CD8-positive, alpha-beta memory T cell (primary cell): ENCODE data around the gene CTNNA2. TPM values are rescaled to one million over a fixed set of nuclear protein-coding genes. Genes with fewer than 3 reads are reported as not detected.

ENCODE experiments used
- CTCF ChIA-PET: fragments of 350-600 bp; sonication (Branson Sonifier 250); formaldehyde crosslinking; loops from one replicate; lab custom pipeline; 2021; ENCODE audit warnings: antibody characterized with exemption; lab: Charles Lee
- POLR2A ChIA-PET: fragments of 350-600 bp; sonication (Branson Sonifier 250); formaldehyde crosslinking; loops from one replicate; lab custom pipeline; 2021; ENCODE audit warnings: antibody characterized with exemption; lab: Charles Lee
- DNase-seq, 5 donors: peaks; one replicate each; pipeline versions ENCODE4 v3.0.0 to v3.0.0-alpha.2; 2020 to 2022; ENCODE audit warnings: mixed read lengths in 1 of 5
- H3K27ac ChIP-seq: one replicate; pipeline ENCODE4 v1.7.0; 2013; ENCODE audit warnings: low read depth, mild to moderate bottlenecking, low read length, moderate library complexity
- H3K27me3 ChIP-seq: 2 replicates; pipeline ENCODE4 v1.7.0; 2013; ENCODE audit warnings: low read length, mild to moderate bottlenecking; ENCODE audit not compliant: insufficient read depth, poor library complexity, severe bottlenecking
- H3K36me3 ChIP-seq: 2 replicates; pipeline ENCODE4 v1.7.0; 2013; ENCODE audit warnings: mild to moderate bottlenecking, low read length, moderate library complexity; ENCODE audit not compliant: insufficient read depth
- H3K4me1 ChIP-seq: 2 replicates; pipeline ENCODE4 v1.7.0; 2013; ENCODE audit warnings: mild to moderate bottlenecking, low read length, moderate library complexity; ENCODE audit not compliant: insufficient read depth
- H3K4me3 ChIP-seq: 2 replicates; pipeline ENCODE4 v1.7.0; 2013; ENCODE audit warnings: mild to moderate bottlenecking, low read length
- H3K9me3 ChIP-seq: 2 replicates; pipeline ENCODE4 v1.7.0; 2013; ENCODE audit warnings: mild to moderate bottlenecking, low read length
- H3K27ac Mint-ChIP-seq, 8 donors: one replicate each; pipeline ENCODE4 v1.8.0; 2020 to 2021; ENCODE audit warnings: mixed read lengths in 8 of 8, mild to moderate bottlenecking in 6 of 8, inconsistent platforms in 3 of 8, moderate library complexity in 3 of 8
- H3K27me3 Mint-ChIP-seq, 2 donors: one replicate each; pipeline ENCODE4 v1.8.0; 2020 to 2021; ENCODE audit warnings: mixed read lengths in 2 of 2, mild to moderate bottlenecking in 1 of 2, moderate library complexity in 1 of 2
- H3K36me3 Mint-ChIP-seq, 3 donors: one replicate each; pipeline ENCODE4 v1.8.0; 2020 to 2021; ENCODE audit warnings: mixed read lengths in 3 of 3, inconsistent platforms in 1 of 3, mild to moderate bottlenecking in 1 of 3
- H3K4me1 Mint-ChIP-seq, 3 donors: one replicate each; pipeline ENCODE4 v1.8.0; 2020 to 2021; ENCODE audit warnings: mixed read lengths in 3 of 3, inconsistent platforms in 1 of 3, mild to moderate bottlenecking in 1 of 3
- H3K4me3 Mint-ChIP-seq, 7 donors: one replicate each; pipeline ENCODE4 v1.8.0; 2020 to 2021; ENCODE audit warnings: mixed read lengths in 7 of 7, mild to moderate bottlenecking in 6 of 7, moderate library complexity in 4 of 7, inconsistent platforms in 2 of 7
- H3K9me3 Mint-ChIP-seq, 5 donors: one replicate each; pipeline ENCODE4 v1.8.0; 2020 to 2022; ENCODE audit warnings: mixed read lengths in 5 of 5, mild to moderate bottlenecking in 3 of 5, moderate library complexity in 2 of 5, inconsistent platforms in 1 of 5
- polyA plus RNA-seq: library from polyadenylated mRNA; unstranded; fragments of 300-500 nt; fragmentation: Illumina TruSeq; gene quantifications from one replicate; pipeline ENCODE4 v1.2.3, GENCODE V29; 2021
- total RNA-seq, 2 experiments: library from RNA; stranded (reverse); gene quantifications; one replicate each; pipeline ENCODE4 v1.2.3, GENCODE V29; 2021

CTNNA2 gene
- total and polyA plus RNA-seq, 3 experiments from 2014 or later, result not detected

DNA sequence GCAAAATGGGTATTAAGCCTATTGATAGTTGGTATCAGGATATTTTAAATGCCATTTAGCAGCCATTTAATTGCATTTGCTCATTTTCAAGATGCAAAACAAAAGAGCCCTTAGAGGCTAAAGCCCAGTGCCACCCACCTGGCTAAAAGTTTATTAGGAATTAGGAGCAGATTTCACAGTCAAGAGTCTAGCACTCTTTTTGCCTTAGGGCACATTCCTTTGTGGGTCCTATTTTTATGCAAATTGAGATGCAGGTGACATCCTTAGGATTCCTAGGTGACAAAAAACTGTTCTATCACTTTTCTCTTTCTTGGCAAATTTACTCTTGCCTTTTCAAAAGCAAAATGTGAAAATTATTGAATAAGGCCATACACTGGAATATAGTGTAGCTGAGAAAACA, 42.0 kb downstream of the CTNNA2 start:
- Histone ChIP-seq H3K4me3 (no peak overlapping the region), H3K27ac (no peak overlapping the region), H3K9me3 (no peaks in the 10 kb centered on the region), H3K36me3 (no peaks in the 10 kb centered on the region), H3K4me1 (no peaks in the 10 kb centered on the region), H3K27me3 (no peaks in the 10 kb centered on the region)
- Mint-ChIP-seq H3K4me1 (no peaks in the 10 kb centered on the region), H3K36me3 (no peaks in the 10 kb centered on the region), H3K27me3 (no peaks in the 10 kb centered on the region), H3K27ac (no peak overlapping the region), H3K9me3 (peaks cover 17 to 38% (median 25%) of the 10 kb centered on the region in 5 donors), H3K4me3 (no peak overlapping the region)
- ChIA-PET CTCF (no interaction called here), POLR2A (no interaction called here)
- DNase-seq, result no peak

- H3K27me3 ChIP-seq, result no peaks in the 10 kb centered on the region
- CTCF ChIA-PET, result no interaction called here
- no peak overlapping the region for H3K27ac Mint-ChIP-seq
- H3K27ac ChIP-seq, result no peak overlapping the region
- no peaks in the 10 kb centered on the region for H3K4me1 ChIP-seq
- no peak overlapping the region for H3K4me3 ChIP-seq
- POLR2A ChIA-PET, result no interaction called here
- no peaks in the 10 kb centered on the region for H3K36me3 ChIP-seq
- H3K36me3 Mint-ChIP-seq, result no peaks in the 10 kb centered on the region
- no peaks in the 10 kb centered on the region for H3K9me3 ChIP-seq
- no peaks in the 10 kb centered on the region for H3K4me1 Mint-ChIP-seq
- no peaks in the 10 kb centered on the region for H3K27me3 Mint-ChIP-seq
- DNase-seq, result no peak
- no peak overlapping the region for H3K4me3 Mint-ChIP-seq
- peaks cover 4 to 39% (median 16%) of the 10 kb centered on the region in 5 donors for H3K9me3 Mint-ChIP-seq
Observed at GRCh38 chr2:79564065-79564464, 51.2 kb downstream of the CTNNA2 start.

GRCh38 chr2:79569048-79569447, 56.2 kb downstream of the CTNNA2 start:
- no peaks in the 10 kb centered on the region for H3K27me3 ChIP-seq
- no peak overlapping the region for H3K4me3 Mint-ChIP-seq
- H3K27ac ChIP-seq, result no peak overlapping the region
- no peaks in the 10 kb centered on the region for H3K9me3 ChIP-seq
- no peak overlapping the region for H3K4me3 ChIP-seq
- H3K36me3 Mint-ChIP-seq, result no peaks in the 10 kb centered on the region
- peaks cover 2 to 42% (median 23%) of the 10 kb centered on the region in 5 donors for H3K9me3 Mint-ChIP-seq
- CTCF ChIA-PET, result no interaction called here
- H3K27ac Mint-ChIP-seq, result no peak overlapping the region
- no peaks in the 10 kb centered on the region for H3K27me3 Mint-ChIP-seq
- no peaks in the 10 kb centered on the region for H3K36me3 ChIP-seq
- no peaks in the 10 kb centered on the region for H3K4me1 Mint-ChIP-seq
- POLR2A ChIA-PET, result no interaction called here
- H3K4me1 ChIP-seq, result no peaks in the 10 kb centered on the region
- no peak for DNase-seq

GRCh38 chr2:79573895-79574674, 61.2 kb downstream of the CTNNA2 start:
- CTCF ChIA-PET, result no interaction called here
- H3K27ac ChIP-seq, result no peak overlapping the region
- no peak overlapping the region for H3K27ac Mint-ChIP-seq
- no peaks in the 10 kb centered on the region for H3K27me3 ChIP-seq
- POLR2A ChIA-PET, result no interaction called here
- H3K4me1 ChIP-seq, result no peaks in the 10 kb centered on the region
- H3K9me3 ChIP-seq, result no peaks in the 10 kb centered on the region
- H3K36me3 ChIP-seq, result no peaks in the 10 kb centered on the region
- peaks cover 2 to 40% (median 17%) of the 10 kb centered on the region in 5 donors for H3K9me3 Mint-ChIP-seq
- no peak for DNase-seq
- H3K36me3 Mint-ChIP-seq, result no peaks in the 10 kb centered on the region
- no peak overlapping the region for H3K4me3 Mint-ChIP-seq
- H3K4me3 ChIP-seq, result no peak overlapping the region
- H3K27me3 Mint-ChIP-seq, result no peaks in the 10 kb centered on the region
- no peaks in the 10 kb centered on the region for H3K4me1 Mint-ChIP-seq

GRCh38 chr2:79576451-79576850, 63.6 kb downstream of the CTNNA2 start:
- H3K36me3 ChIP-seq, result no peaks in the 10 kb centered on the region
- ChIA-PET POLR2A (no interaction called here), CTCF (no interaction called here)
- Mint-ChIP-seq H3K4me1 (no peaks in the 10 kb centered on the region), H3K4me3 (no peak overlapping the region), H3K27ac (no peak overlapping the region), H3K27me3 (no peaks in the 10 kb centered on the region), H3K36me3 (no peaks in the 10 kb centered on the region), H3K9me3 (peaks cover 2 to 31% (median 15%) of the 10 kb centered on the region in 5 donors)
- no peaks in the 10 kb centered on the region for H3K9me3 ChIP-seq
- H3K4me3 ChIP-seq, result no peak overlapping the region
- H3K27ac ChIP-seq, result no peak overlapping the region
- no peaks in the 10 kb centered on the region for H3K27me3 ChIP-seq
- no peak for DNase-seq
- no peaks in the 10 kb centered on the region for H3K4me1 ChIP-seq

GRCh38 chr2:79578952-79579351, 66.1 kb downstream of the CTNNA2 start:
- no peaks in the 10 kb centered on the region for H3K27me3 Mint-ChIP-seq
- ChIA-PET POLR2A (no interaction called here), CTCF (no interaction called here)
- no peak overlapping the region for H3K27ac Mint-ChIP-seq
- Histone ChIP-seq H3K4me3 (no peak overlapping the region), H3K36me3 (no peaks in the 10 kb centered on the region), H3K27ac (no peak overlapping the region), H3K9me3 (no peaks in the 10 kb centered on the region), H3K4me1 (no peaks in the 10 kb centered on the region), H3K27me3 (no peaks in the 10 kb centered on the region)
- no peak overlapping the region for H3K4me3 Mint-ChIP-seq
- no peak for DNase-seq
- no peaks in the 10 kb centered on the region for H3K36me3 Mint-ChIP-seq
- peaks cover 0 to 30% (median 14%) of the 10 kb centered on the region in 5 donors for H3K9me3 Mint-ChIP-seq
- H3K4me1 Mint-ChIP-seq, result no peaks in the 10 kb centered on the region

- POLR2A ChIA-PET, result no interaction called here
- Mint-ChIP-seq H3K27ac (no peak overlapping the region), H3K27me3 (no peaks in the 10 kb centered on the region), H3K36me3 (no peaks in the 10 kb centered on the region), H3K9me3 (peaks cover 2 to 39% (median 10%) of the 10 kb centered on the region in 5 donors), H3K4me3 (no peak overlapping the region), H3K4me1 (no peaks in the 10 kb centered on the region)
- Histone ChIP-seq H3K36me3 (no peaks in the 10 kb centered on the region), H3K27me3 (no peaks in the 10 kb centered on the region), H3K9me3 (no peaks in the 10 kb centered on the region), H3K27ac (no peak overlapping the region), H3K4me3 (no peak overlapping the region), H3K4me1 (no peaks in the 10 kb centered on the region)
- CTCF ChIA-PET, result no interaction called here
- no peak for DNase-seq
Observed at GRCh38 chr2:79580175-79580574, 67.3 kb downstream of the CTNNA2 start.

GRCh38 chr2:79585701-79586433, 73.0 kb downstream of the CTNNA2 start:
- Histone ChIP-seq H3K27me3 (no peaks in the 10 kb centered on the region), H3K4me3 (no peak overlapping the region), H3K9me3 (no peaks in the 10 kb centered on the region), H3K36me3 (no peaks in the 10 kb centered on the region), H3K4me1 (no peaks in the 10 kb centered on the region), H3K27ac (no peak overlapping the region)
- DNase-seq, result no peak
- CTCF ChIA-PET, result no interaction called here
- Mint-ChIP-seq H3K27me3 (no peaks in the 10 kb centered on the region), H3K27ac (no peak overlapping the region), H3K4me1 (no peaks in the 10 kb centered on the region), H3K4me3 (no peak overlapping the region), H3K36me3 (no peaks in the 10 kb centered on the region), H3K9me3 (peaks cover 10 to 34% (median 18%) of the 10 kb centered on the region in 5 donors)
- POLR2A ChIA-PET, result no interaction called here
